GM23338 (cell line): ENCODE data around the gene LRBA. TPM values are rescaled to one million over a fixed set of nuclear protein-coding genes. Genes with fewer than 3 reads are reported as not detected.

ENCODE experiments used
- ATAC-seq: fragments of 200-7000 bp; cut with Tn5 transposase; 3 replicates; pipeline ENCODE4 v1.9.1; 2020
- DNase-seq: peaks from one replicate; pipeline ENCODE4 v3.0.0-alpha.2; 2015; ENCODE audit warnings: low spot score
- H2AFZ ChIP-seq: fragments of 200-600 bp; sonication (generic); 2 replicates; pipeline ENCODE4 v1.8.0; 2016; ENCODE audit warnings: antibody characterized with exemption, mild to moderate bottlenecking, moderate library complexity
- H3F3A ChIP-seq: fragments of 200-600 bp; sonication (generic); replicated peaks from 2 replicates; pipeline ENCODE4 v1.8.0; 2017; ENCODE audit warnings: antibody characterized with exemption, mixed run types, low read depth
- H3K27ac ChIP-seq: fragments of 200-600 bp; sonication (generic); 2 replicates; pipeline ENCODE4 v1.6.1; 2016; ENCODE audit warnings: low read depth
- H3K27me3 ChIP-seq: fragments of 200-600 bp; sonication (generic); 2 replicates; pipeline ENCODE4 v1.8.0; 2016; ENCODE audit warnings: mild to moderate bottlenecking, mixed run types, moderate library complexity; ENCODE audit not compliant: insufficient read depth
- H3K36me3 ChIP-seq: fragments of 200-600 bp; sonication (generic); 2 replicates; pipeline ENCODE4 v1.8.0; 2016; ENCODE audit warnings: mild to moderate bottlenecking; ENCODE audit not compliant: insufficient read depth
- H3K4me1 ChIP-seq: fragments of 200-600 bp; sonication (generic); 2 replicates; pipeline ENCODE4 v1.8.0; 2016; ENCODE audit warnings: mild to moderate bottlenecking, moderate library complexity; ENCODE audit not compliant: insufficient read depth
- H3K4me2 ChIP-seq: fragments of 200-600 bp; sonication (generic); 2 replicates; pipeline ENCODE4 v1.7.1; 2017; ENCODE audit warnings: mixed run types
- H3K4me3 ChIP-seq: fragments of 200-600 bp; sonication (generic); 2 replicates; pipeline ENCODE4 v1.6.1; 2016; ENCODE audit warnings: mixed run types
- H3K79me2 ChIP-seq: fragments of 200-600 bp; sonication (generic); replicated peaks from 2 replicates; pipeline ENCODE4 v1.8.0; 2017; ENCODE audit warnings: mild to moderate bottlenecking; ENCODE audit not compliant: insufficient read depth
- H3K9me2 ChIP-seq: fragments of 200-600 bp; sonication (generic); 2 replicates; pipeline ENCODE4 v1.8.0; 2017; ENCODE audit not compliant: insufficient read depth
- H4K20me1 ChIP-seq: fragments of 200-600 bp; sonication (generic); replicated peaks from 2 replicates; pipeline ENCODE4 v1.8.0; 2017; ENCODE audit warnings: mild to moderate bottlenecking; ENCODE audit not compliant: insufficient read depth
- H3K27ac Mint-ChIP-seq: 2 replicates; pipeline ENCODE4 v1.8.0; 2020; ENCODE audit warnings: inconsistent platforms, mild to moderate bottlenecking, moderate library complexity, mixed read lengths
- H3K27me3 Mint-ChIP-seq: 3 replicates; pipeline ENCODE4 v1.8.0; 2022; ENCODE audit warnings: low read depth, mild to moderate bottlenecking, moderate library complexity, mixed read lengths, inconsistent platforms; ENCODE audit not compliant: insufficient read depth, poor library complexity
- H3K36me3 Mint-ChIP-seq: 3 replicates; pipeline ENCODE4 v1.8.0; 2021; ENCODE audit warnings: low read depth, mild to moderate bottlenecking, inconsistent platforms, moderate library complexity, mixed read lengths
- H3K4me1 Mint-ChIP-seq: 3 replicates; pipeline ENCODE4 v1.8.0; 2020; ENCODE audit warnings: mild to moderate bottlenecking, inconsistent platforms, mixed read lengths
- H3K4me3 Mint-ChIP-seq: 3 replicates; pipeline ENCODE4 v1.8.0; 2021; ENCODE audit warnings: moderate library complexity, mild to moderate bottlenecking, inconsistent platforms, mixed read lengths
- H3K9me3 Mint-ChIP-seq: 3 replicates; pipeline ENCODE4 v1.8.0; 2020; ENCODE audit warnings: moderate library complexity, mild to moderate bottlenecking, inconsistent platforms, mixed read lengths
- CREB1 ChIP-seq: fragments of 250-450 bp; sonication (Bioruptor Pico); IDR thresholded peaks from 2 replicates; pipeline ENCODE4 v1.5.0; 2020; ENCODE audit warnings: low read depth, mild to moderate bottlenecking, moderate library complexity
- EZH2 ChIP-seq: fragments of 200-600 bp; sonication (generic); IDR thresholded peaks from one replicate; pipeline ENCODE4 v1.8.0; 2017; ENCODE audit warnings: antibody characterized with exemption, mild to moderate bottlenecking, low read depth; ENCODE audit not compliant: unreplicated experiment
- JUNB ChIP-seq: IDR thresholded peaks from one replicate; pipeline ENCODE4 v1.6.1; 2016; ENCODE audit warnings: antibody characterized with exemption; ENCODE audit not compliant: unreplicated experiment
- NANOG ChIP-seq: IDR thresholded peaks from 2 replicates; pipeline ENCODE4 v1.6.1; 2016; ENCODE audit warnings: antibody characterized with exemption, borderline replicate concordance
- STAT1 ChIP-seq: IDR thresholded peaks from one replicate; pipeline ENCODE4 v1.6.1; 2016; ENCODE audit warnings: antibody characterized with exemption; ENCODE audit not compliant: unreplicated experiment
- ZNF114 ChIP-seq: fragments of 250-450 bp; sonication (Bioruptor Pico); IDR thresholded peaks from 2 replicates; pipeline ENCODE4 v1.5.0; 2020; ENCODE audit warnings: mild to moderate bottlenecking, moderate library complexity
- ZNF331 ChIP-seq: fragments of 250-450 bp; sonication (Bioruptor Pico); IDR thresholded peaks from 2 replicates; pipeline ENCODE4 v1.5.0; 2020; ENCODE audit warnings: low read depth, mild to moderate bottlenecking, moderate library complexity
- ZNF462 ChIP-seq: fragments of 250-450 bp; sonication (Bioruptor Pico); IDR thresholded peaks from 2 replicates; pipeline ENCODE4 v1.5.0; 2020; ENCODE audit warnings: mild to moderate bottlenecking, moderate library complexity
- polyA plus RNA-seq: library from polyadenylated mRNA; unstranded; fragments of >200 nt; fragmentation: Nextera tagmentation; extraction: Ambion mirVana; gene quantifications from 2 replicates; pipeline ENCODE4 v1.2.1, GENCODE V29; 2016
- total RNA-seq: library from RNA; depleted of rRNA; stranded (reverse); fragments of >200 nt; shearing (Covaris generic); gene quantifications from 2 replicates; pipeline ENCODE4 v1.2.3, GENCODE V29; 2014

LRBA gene
- total and polyA plus RNA-seq, 2 experiments from 2014 or later = 23.3 to 126 TPM

DNA sequence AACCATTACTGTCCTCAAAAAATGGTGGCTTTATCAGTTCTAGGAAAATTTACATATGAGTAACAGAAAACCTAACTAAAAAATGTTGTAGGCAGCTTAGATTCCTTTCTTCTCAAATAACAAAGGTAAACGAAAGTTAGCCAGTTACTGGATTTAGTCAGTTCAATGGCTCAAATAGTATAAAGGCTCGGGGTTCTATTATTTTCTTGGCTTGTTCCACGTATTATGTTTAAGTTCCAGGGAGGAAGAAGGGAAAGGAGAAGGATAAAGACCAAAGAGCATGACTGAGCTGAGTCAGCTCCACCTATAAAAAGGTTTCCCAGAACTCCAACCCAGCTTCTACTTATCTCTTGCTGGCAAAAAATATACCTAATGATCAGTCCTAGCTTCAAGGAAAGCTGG, 474.1 kb downstream of the LRBA start:
- no peak overlapping the region for H2AFZ ChIP-seq
- Mint-ChIP-seq H3K4me3 (peak overlapping the region; percentile 9; the same call in 1 of the 3 replicates), H3K4me1 (peaks cover 20% of the 10 kb centered on the region), H3K27ac (peak overlapping the region; percentile 62; the same call in 1 of the 2 replicates), H3K9me3 (no peaks in the 10 kb centered on the region), H3K27me3 (peaks cover 2% of the 10 kb centered on the region), H3K36me3 (no peaks in the 10 kb centered on the region)
- no peaks in the 10 kb centered on the region for H4K20me1 ChIP-seq
- H3K27me3 ChIP-seq = no peaks in the 10 kb centered on the region
- no peak overlapping the region for H3K4me2 ChIP-seq
- H3K36me3 ChIP-seq = no peaks in the 10 kb centered on the region
- H3K27ac ChIP-seq = peak overlapping the region; percentile 79
- peaks cover 27% of the 10 kb centered on the region for H3K4me1 ChIP-seq
- no peaks in the 10 kb centered on the region for H3F3A ChIP-seq
- DNase-seq = peak; percentile 50
- peak; percentile 71 for ATAC-seq
- H3K4me3 ChIP-seq = no peak overlapping the region
- no peaks in the 10 kb centered on the region for H3K9me2 ChIP-seq
- TF ChIP-seq STAT1 (no peak), CREB1 (CRISPR knock-in tag) (no peak), EZH2 (no peak), ZNF462 (CRISPR knock-in tag) (no peak), ZNF331 (CRISPR knock-in tag) (no peak), ZNF114 (CRISPR knock-in tag) (no peak), NANOG (no peak)
- H3K79me2 ChIP-seq = no peaks in the 10 kb centered on the region

GRCh38 chr4:150540536-150540935, 474.5 kb downstream of the LRBA start:
- H4K20me1 ChIP-seq = no peaks in the 10 kb centered on the region
- H3K27ac Mint-ChIP-seq = no peak overlapping the region; the same call in 1 of the 2 replicates
- no peak overlapping the region for H2AFZ ChIP-seq
- H3K36me3 ChIP-seq = no peaks in the 10 kb centered on the region
- peaks cover 27% of the 10 kb centered on the region for H3K4me1 ChIP-seq
- no peak for DNase-seq
- peak; percentile 32; the same call in 2 of the 3 replicates for ATAC-seq
- no peaks in the 10 kb centered on the region for H3K9me3 Mint-ChIP-seq
- no peaks in the 10 kb centered on the region for H3K36me3 Mint-ChIP-seq
- H3K9me2 ChIP-seq = no peaks in the 10 kb centered on the region
- no peaks in the 10 kb centered on the region for H3K79me2 ChIP-seq
- peak overlapping the region; percentile 79 for H3K27ac ChIP-seq
- no peaks in the 10 kb centered on the region for H3K27me3 ChIP-seq
- H3K4me3 ChIP-seq = no peak overlapping the region
- H3K4me2 ChIP-seq = no peak overlapping the region
- no peaks in the 10 kb centered on the region for H3F3A ChIP-seq
- H3K4me3 Mint-ChIP-seq = no peak overlapping the region
- H3K4me1 Mint-ChIP-seq = peaks cover 20% of the 10 kb centered on the region
- peaks cover 2% of the 10 kb centered on the region for H3K27me3 Mint-ChIP-seq
- no peak for TF ChIP-seq JUNB
